ENCODE measurements around the gene KIF17. TPM values are rescaled to one million over a fixed set of nuclear protein-coding genes. Genes with fewer than 3 reads are reported as not detected.

KIF17 gene
- polyA plus RNA-seq, 1 donor from 2014 or later = 10.0 TPM

DNA sequence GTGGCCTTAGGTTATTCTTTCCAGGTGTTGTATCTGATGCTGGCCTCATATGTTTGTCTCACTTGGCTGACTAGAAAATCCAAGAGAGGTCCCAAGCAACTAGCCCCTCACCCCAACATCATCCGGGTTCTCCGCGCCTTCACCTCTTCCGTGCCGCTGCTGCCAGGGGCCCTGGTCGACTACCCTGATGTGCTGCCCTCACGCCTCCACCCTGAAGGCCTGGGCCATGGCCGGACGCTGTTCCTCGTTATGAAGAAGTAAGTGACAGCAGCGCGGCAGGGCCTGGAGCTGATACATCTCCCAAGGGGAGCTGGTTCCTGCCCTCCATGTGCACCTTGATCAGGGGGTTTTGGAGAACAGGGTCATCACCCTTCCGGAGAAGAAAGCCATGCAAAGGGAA lies 73.4 kb downstream of the KIF17 start:
- Histone ChIP-seq H3K9me2 (ENCODE audit: insufficient read depth, low read length) (no peaks in the 10 kb centered on the region), H3K36me3 (ENCODE audit: insufficient read depth, low read length) (peaks cover 7% of the 10 kb centered on the region), H3F3A (ENCODE audit: insufficient read depth, low read length, poor library complexity, severe bottlenecking) (no peaks in the 10 kb centered on the region), H3K79me2 (replicated peaks; ENCODE audit: insufficient read depth, low read length) (no peaks in the 10 kb centered on the region), H3K9me3 (ENCODE audit: low read length) (no peaks in the 10 kb centered on the region), H3K4me3 (ENCODE audit: low read length) (no peak overlapping the region), H2AFZ (ENCODE audit: low read depth, low read length) (no peak overlapping the region), H3K9ac (ENCODE audit: low read length) (no peak overlapping the region), H3K27ac (ENCODE audit: low read length) (no peak overlapping the region), H3K27me3 (ENCODE audit: insufficient read depth, low read depth, low read length) (no peaks in the 10 kb centered on the region), H4K20me1 (ENCODE audit: insufficient read depth) (no peaks in the 10 kb centered on the region), H3K4me2 (ENCODE audit: low read length) (no peak overlapping the region)
- TF ChIP-seq EZH2 (IDR thresholded peaks at IDR 0.05; ENCODE audit: borderline replicate concordance, insufficient read depth, low read length, poor library complexity, severe bottlenecking) (no peak), MXI1 (conservative IDR thresholded peaks at IDR 0.05; ENCODE audit: poor library complexity, severe bottlenecking) (no peak), RAD21 (conservative IDR thresholded peaks at IDR 0.05) (no peak), POLR2AphosphoS5 (IDR thresholded peaks at IDR 0.05) (no peak), SMC3 (conservative IDR thresholded peaks at IDR 0.05; ENCODE audit: poor library complexity) (no peak)
- TF ChIP-seq, protein P1, sequence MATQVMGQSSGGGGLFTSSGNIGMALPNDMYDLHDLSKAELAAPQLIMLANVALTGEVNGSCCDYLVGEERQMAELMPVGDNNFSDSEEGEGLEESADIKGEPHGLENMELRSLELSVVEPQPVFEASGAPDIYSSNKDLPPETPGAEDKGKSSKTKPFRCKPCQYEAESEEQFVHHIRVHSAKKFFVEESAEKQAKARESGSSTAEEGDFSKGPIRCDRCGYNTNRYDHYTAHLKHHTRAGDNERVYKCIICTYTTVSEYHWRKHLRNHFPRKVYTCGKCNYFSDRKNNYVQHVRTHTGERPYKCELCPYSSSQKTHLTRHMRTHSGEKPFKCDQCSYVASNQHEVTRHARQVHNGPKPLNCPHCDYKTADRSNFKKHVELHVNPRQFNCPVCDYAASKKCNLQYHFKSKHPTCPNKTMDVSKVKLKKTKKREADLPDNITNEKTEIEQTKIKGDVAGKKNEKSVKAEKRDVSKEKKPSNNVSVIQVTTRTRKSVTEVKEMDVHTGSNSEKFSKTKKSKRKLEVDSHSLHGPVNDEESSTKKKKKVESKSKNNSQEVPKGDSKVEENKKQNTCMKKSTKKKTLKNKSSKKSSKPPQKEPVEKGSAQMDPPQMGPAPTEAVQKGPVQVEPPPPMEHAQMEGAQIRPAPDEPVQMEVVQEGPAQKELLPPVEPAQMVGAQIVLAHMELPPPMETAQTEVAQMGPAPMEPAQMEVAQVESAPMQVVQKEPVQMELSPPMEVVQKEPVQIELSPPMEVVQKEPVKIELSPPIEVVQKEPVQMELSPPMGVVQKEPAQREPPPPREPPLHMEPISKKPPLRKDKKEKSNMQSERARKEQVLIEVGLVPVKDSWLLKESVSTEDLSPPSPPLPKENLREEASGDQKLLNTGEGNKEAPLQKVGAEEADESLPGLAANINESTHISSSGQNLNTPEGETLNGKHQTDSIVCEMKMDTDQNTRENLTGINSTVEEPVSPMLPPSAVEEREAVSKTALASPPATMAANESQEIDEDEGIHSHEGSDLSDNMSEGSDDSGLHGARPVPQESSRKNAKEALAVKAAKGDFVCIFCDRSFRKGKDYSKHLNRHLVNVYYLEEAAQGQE (IDR thresholded peaks at IDR 0.05; ENCODE audit: borderline replicate concordance) = no peak
- TF ChIP-seq, protein P2, sequence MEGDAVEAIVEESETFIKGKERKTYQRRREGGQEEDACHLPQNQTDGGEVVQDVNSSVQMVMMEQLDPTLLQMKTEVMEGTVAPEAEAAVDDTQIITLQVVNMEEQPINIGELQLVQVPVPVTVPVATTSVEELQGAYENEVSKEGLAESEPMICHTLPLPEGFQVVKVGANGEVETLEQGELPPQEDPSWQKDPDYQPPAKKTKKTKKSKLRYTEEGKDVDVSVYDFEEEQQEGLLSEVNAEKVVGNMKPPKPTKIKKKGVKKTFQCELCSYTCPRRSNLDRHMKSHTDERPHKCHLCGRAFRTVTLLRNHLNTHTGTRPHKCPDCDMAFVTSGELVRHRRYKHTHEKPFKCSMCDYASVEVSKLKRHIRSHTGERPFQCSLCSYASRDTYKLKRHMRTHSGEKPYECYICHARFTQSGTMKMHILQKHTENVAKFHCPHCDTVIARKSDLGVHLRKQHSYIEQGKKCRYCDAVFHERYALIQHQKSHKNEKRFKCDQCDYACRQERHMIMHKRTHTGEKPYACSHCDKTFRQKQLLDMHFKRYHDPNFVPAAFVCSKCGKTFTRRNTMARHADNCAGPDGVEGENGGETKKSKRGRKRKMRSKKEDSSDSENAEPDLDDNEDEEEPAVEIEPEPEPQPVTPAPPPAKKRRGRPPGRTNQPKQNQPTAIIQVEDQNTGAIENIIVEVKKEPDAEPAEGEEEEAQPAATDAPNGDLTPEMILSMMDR (IDR thresholded peaks at IDR 0.05; ENCODE audit: poor library complexity, severe bottlenecking) = no peak

DNA sequence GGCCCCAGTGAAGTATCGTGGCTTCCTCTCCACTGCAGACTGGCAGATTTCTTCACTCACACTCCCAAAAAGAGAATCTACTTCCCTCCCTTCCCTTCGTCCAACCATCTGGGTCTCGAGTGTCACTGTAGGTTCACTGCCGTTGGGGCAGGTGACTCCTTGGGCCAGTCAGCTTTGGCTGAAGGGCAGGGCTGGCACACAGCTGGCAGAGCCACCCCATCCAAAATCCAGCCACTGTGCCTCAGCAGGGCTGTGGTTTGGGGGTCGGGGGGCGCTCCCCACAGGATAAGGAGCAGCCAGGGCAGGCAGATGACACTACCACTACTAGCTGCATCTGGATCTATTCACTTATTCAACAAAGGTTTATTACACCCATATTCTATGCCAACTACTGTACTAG lies 74.7 kb downstream of the KIF17 start:
- H3K27me3 ChIP-seq (ENCODE audit: insufficient read depth, low read depth, low read length) = no peaks in the 10 kb centered on the region
- H3K4me2 ChIP-seq (ENCODE audit: low read length) = no peak overlapping the region
- no peak overlapping the region for H2AFZ ChIP-seq (ENCODE audit: low read depth, low read length)
- no peaks in the 10 kb centered on the region for H3K9me2 ChIP-seq (ENCODE audit: insufficient read depth, low read length)
- no peaks in the 10 kb centered on the region for H3K9me3 ChIP-seq (ENCODE audit: low read length)
- peaks cover 7% of the 10 kb centered on the region for H3K36me3 ChIP-seq (ENCODE audit: insufficient read depth, low read length)
- no peak overlapping the region for H3K27ac ChIP-seq (ENCODE audit: low read length)
- no peaks in the 10 kb centered on the region for H3K79me2 ChIP-seq (replicated peaks; ENCODE audit: insufficient read depth, low read length)
- TF ChIP-seq POLR2AphosphoS5 (IDR thresholded peaks at IDR 0.05) = no peak
- no peak overlapping the region for H3K9ac ChIP-seq (ENCODE audit: low read length)
- no peak overlapping the region for H3K4me3 ChIP-seq (ENCODE audit: low read length)
- no peaks in the 10 kb centered on the region for H3F3A ChIP-seq (ENCODE audit: insufficient read depth, low read length, poor library complexity, severe bottlenecking)
- no peaks in the 10 kb centered on the region for H4K20me1 ChIP-seq (ENCODE audit: insufficient read depth)

DNA sequence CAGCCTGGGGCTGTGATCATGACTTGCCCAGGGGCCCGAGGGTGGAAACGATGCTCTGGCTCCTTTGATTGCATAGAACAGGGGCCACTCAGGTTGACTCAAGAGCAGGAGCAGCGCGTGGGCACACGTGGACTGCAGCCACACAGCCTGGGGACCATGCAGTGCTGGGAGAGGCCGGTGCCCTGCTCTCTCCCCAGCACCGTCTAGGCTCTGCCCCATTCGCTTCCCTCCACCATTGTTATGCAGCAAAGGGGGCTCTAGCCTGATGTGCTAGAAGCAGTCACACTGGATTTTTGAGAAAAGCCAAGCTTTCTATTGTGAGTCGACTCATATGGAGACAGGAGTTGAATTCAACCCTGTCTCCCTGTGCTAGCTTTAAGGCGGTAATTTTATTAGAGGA lies 75.8 kb downstream of the KIF17 start:
- peaks cover 7% of the 10 kb centered on the region for H3K36me3 ChIP-seq (ENCODE audit: insufficient read depth, low read length)
- no peaks in the 10 kb centered on the region for H3K9me3 ChIP-seq (ENCODE audit: low read length)
- H3K79me2 ChIP-seq (replicated peaks; ENCODE audit: insufficient read depth, low read length) = no peaks in the 10 kb centered on the region
- H3K4me3 ChIP-seq (ENCODE audit: low read length) = no peak overlapping the region
- H2AFZ ChIP-seq (ENCODE audit: low read depth, low read length) = no peak overlapping the region
- no peaks in the 10 kb centered on the region for H4K20me1 ChIP-seq (ENCODE audit: insufficient read depth)
- H3K27me3 ChIP-seq (ENCODE audit: insufficient read depth, low read depth, low read length) = no peaks in the 10 kb centered on the region
- no peak overlapping the region for H3K4me2 ChIP-seq (ENCODE audit: low read length)
- H3K9me2 ChIP-seq (ENCODE audit: insufficient read depth, low read length) = no peaks in the 10 kb centered on the region
- TF ChIP-seq TAF1 (IDR thresholded peaks at IDR 0.05; ENCODE audit: low read depth) (no peak), SMC3 (conservative IDR thresholded peaks at IDR 0.05; ENCODE audit: poor library complexity) (no peak), EZH2 (IDR thresholded peaks at IDR 0.05; ENCODE audit: borderline replicate concordance, insufficient read depth, low read length, poor library complexity, severe bottlenecking) (no peak), EP300 (conservative IDR thresholded peaks at IDR 0.05; ENCODE audit: poor library complexity, severe bottlenecking) (no peak), RAD21 (conservative IDR thresholded peaks at IDR 0.05) (no peak), MXI1 (conservative IDR thresholded peaks at IDR 0.05; ENCODE audit: poor library complexity, severe bottlenecking) (no peak), POLR2AphosphoS5 (IDR thresholded peaks at IDR 0.05) (no peak)
- TF ChIP-seq, protein P1 (IDR thresholded peaks at IDR 0.05; ENCODE audit: borderline replicate concordance) = no peak
- TF ChIP-seq, protein P2 (IDR thresholded peaks at IDR 0.05; ENCODE audit: poor library complexity, severe bottlenecking) = no peak
- no peaks in the 10 kb centered on the region for H3F3A ChIP-seq (ENCODE audit: insufficient read depth, low read length, poor library complexity, severe bottlenecking)
- no peak overlapping the region for H3K27ac ChIP-seq (ENCODE audit: low read length)
- no peak overlapping the region for H3K9ac ChIP-seq (ENCODE audit: low read length)

Data from neural cell (in vitro differentiated cells).